PFSK-1 (cell line): Measurements from ENCODE around the gene IL1RN.

Experiments
- FOXP2 ChIP-seq: optimal IDR thresholded peaks from 2 replicates; pipeline ENCODE3; 2011; ENCODE audit warnings: borderline replicate concordance, control low read depth, inconsistent platforms; ENCODE audit not compliant: insufficient read depth; ENCODE audit errors: extremely low read length, extremely low read depth
- POLR2AphosphoS5 ChIP-seq: IDR thresholded peaks from 2 replicates; pipeline ENCODE4 v1.6.1; 2012; ENCODE audit warnings: low read depth, mild to moderate bottlenecking, control low read depth, low read length, moderate library complexity
- SIN3A ChIP-seq: IDR thresholded peaks from 2 replicates; pipeline ENCODE4 v1.6.1; 2012; ENCODE audit warnings: mild to moderate bottlenecking, low read length, moderate library complexity, borderline replicate concordance; ENCODE audit not compliant: insufficient read depth
- TAF1 ChIP-seq: IDR thresholded peaks from 2 replicates; pipeline ENCODE4 v1.6.1; 2012; ENCODE audit warnings: low read length, control low read depth, borderline replicate concordance; ENCODE audit not compliant: insufficient read depth
- TF ChIP-seq, protein P1 (sequence below), 2 experiments: IDR thresholded peaks; 2 replicates each; pipeline versions ENCODE4 v1.6.1 to v1.8.0; 2011 to 2012; ENCODE audit warnings: low read depth in 2 of 2, low read length in 2 of 2, control low read depth in 1 of 2, inconsistent platforms in 1 of 2, mild to moderate bottlenecking in 1 of 2, moderate library complexity in 1 of 2; ENCODE audit not compliant: insufficient read depth in 1 of 2

The IL1RN gene

DNA sequence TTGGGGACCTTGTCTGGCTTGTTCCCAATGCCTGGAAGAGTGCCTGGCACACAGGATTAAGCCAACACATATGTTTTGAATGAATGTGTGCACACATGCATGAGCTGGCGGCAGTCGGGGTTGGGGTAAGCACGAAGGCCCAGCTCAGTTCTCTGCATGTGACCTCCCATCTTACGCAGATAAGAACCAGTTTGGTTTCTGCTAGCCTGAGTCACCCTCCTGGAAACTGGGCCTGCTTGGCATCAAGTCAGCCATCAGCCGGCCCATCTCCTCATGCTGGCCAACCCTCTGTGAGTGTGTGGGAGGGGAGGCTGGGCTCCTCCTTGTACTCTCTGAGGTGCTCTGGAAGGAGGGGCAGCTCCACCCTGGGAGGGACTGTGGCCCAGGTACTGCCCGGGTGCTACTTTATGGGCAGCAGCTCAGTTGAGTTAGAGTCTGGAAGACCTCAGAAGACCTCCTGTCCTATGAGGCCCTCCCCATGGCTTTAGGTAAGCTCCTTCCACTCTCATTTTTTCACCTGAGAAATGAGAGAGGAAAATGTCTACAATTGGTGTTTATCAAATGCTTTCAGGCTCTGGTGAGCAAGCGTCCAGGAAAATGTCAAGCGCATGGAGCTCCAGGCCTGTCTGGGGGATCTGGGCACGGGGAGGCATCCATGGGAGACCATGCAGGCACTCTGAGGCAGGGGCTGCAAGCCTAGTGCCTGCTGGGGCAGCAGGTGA, 9.7 kb upstream of the IL1RN start:
- TF ChIP-seq SIN3A (no peak), FOXP2 (no peak), POLR2AphosphoS5 (no peak), TAF1 (no peak)
- TF ChIP-seq, protein P1, sequence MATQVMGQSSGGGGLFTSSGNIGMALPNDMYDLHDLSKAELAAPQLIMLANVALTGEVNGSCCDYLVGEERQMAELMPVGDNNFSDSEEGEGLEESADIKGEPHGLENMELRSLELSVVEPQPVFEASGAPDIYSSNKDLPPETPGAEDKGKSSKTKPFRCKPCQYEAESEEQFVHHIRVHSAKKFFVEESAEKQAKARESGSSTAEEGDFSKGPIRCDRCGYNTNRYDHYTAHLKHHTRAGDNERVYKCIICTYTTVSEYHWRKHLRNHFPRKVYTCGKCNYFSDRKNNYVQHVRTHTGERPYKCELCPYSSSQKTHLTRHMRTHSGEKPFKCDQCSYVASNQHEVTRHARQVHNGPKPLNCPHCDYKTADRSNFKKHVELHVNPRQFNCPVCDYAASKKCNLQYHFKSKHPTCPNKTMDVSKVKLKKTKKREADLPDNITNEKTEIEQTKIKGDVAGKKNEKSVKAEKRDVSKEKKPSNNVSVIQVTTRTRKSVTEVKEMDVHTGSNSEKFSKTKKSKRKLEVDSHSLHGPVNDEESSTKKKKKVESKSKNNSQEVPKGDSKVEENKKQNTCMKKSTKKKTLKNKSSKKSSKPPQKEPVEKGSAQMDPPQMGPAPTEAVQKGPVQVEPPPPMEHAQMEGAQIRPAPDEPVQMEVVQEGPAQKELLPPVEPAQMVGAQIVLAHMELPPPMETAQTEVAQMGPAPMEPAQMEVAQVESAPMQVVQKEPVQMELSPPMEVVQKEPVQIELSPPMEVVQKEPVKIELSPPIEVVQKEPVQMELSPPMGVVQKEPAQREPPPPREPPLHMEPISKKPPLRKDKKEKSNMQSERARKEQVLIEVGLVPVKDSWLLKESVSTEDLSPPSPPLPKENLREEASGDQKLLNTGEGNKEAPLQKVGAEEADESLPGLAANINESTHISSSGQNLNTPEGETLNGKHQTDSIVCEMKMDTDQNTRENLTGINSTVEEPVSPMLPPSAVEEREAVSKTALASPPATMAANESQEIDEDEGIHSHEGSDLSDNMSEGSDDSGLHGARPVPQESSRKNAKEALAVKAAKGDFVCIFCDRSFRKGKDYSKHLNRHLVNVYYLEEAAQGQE (IDR thresholded peaks at IDR 0.05; ENCODE audit: insufficient read depth in 1 of 2, low read depth in 2 of 2, low read length in 2 of 2), result no peak

DNA sequence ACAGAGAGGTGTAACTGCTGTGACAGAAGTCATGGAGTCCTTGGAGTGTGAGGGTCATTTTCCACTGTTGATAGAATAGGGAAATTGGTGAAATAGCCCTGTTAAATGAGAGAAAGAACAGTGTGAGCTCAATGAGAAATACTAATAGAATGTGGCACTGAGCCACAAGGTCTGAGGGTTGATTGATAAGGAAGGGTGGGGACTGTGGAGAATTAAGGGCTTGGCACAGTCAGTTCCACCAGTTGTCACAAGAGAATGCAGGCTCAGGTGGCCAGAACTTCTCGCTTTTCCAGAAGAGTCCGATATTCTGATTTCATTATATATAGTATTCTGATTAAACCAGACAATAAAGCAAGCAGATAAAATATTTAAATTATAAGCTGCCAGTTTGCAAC, 9.1 kb upstream of the IL1RN start:
- TF ChIP-seq TAF1 (no peak), SIN3A (no peak), FOXP2 (no peak), POLR2AphosphoS5 (no peak)
- TF ChIP-seq, protein P1 (IDR thresholded peaks at IDR 0.05; ENCODE audit: insufficient read depth in 1 of 2, low read depth in 2 of 2, low read length in 2 of 2), result no peak

DNA sequence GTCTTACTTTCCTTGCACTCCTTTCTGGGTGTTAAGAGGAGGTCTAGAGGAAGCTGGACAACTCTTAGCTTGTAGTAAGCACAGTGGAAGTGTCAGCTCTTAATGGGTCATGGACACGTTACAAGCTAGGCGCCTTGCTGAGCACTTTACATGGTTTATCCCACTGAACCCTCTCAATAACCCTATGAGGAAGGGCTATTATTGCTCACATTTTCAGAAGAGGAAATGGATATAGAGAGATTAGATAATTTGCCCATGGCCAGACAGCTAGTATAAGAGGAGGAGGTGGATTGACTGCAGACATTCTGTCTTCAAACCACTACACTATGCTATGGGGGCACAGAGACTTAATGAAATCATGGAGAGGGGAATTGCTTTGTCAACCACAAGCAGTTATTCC, 8.3 kb upstream of the IL1RN start:
- TF ChIP-seq FOXP2, result no peak
- TF ChIP-seq POLR2AphosphoS5, result no peak
- TF ChIP-seq TAF1, result no peak
- TF ChIP-seq SIN3A, result no peak
- TF ChIP-seq, protein P1 (IDR thresholded peaks at IDR 0.05; ENCODE audit: insufficient read depth in 1 of 2, low read depth in 2 of 2, low read length in 2 of 2), result no peak

DNA sequence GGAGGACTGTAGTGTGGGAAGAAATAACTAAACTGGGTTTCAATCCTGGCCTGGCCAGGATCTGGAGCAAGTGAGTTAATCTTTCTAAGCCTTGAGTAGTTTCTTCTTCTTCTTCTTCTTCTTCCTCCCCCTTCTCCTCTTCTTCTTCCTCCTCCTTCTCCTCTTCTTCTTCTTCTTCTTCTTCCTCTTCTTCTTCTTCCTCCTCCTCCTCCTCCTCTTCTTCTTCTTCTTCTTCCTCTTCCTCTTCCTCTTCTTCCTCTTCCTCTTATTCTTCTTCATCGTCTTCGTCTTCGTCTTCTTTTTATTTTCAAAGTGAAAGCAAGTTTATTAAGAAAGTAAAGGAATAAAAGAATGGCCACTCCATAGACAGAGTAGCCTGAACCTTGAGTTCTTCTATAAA, 6.5 kb upstream of the IL1RN start:
- TF ChIP-seq SIN3A (no peak), FOXP2 (no peak), POLR2AphosphoS5 (no peak), TAF1 (no peak)
- TF ChIP-seq, protein P1 (IDR thresholded peaks at IDR 0.05; ENCODE audit: insufficient read depth in 1 of 2, low read depth in 2 of 2, low read length in 2 of 2), result no peak
